GM12872 (cell line): ENCODE results near the gene KRT3.

Source experiments
- TF ChIP-seq, protein P1 (sequence below): IDR thresholded peaks from 3 replicates; pipeline ENCODE4 v1.5.1; 2011; ENCODE audit warnings: low read depth, mild to moderate bottlenecking, low read length, moderate library complexity; ENCODE audit not compliant: insufficient read depth

KRT3 gene

DNA sequence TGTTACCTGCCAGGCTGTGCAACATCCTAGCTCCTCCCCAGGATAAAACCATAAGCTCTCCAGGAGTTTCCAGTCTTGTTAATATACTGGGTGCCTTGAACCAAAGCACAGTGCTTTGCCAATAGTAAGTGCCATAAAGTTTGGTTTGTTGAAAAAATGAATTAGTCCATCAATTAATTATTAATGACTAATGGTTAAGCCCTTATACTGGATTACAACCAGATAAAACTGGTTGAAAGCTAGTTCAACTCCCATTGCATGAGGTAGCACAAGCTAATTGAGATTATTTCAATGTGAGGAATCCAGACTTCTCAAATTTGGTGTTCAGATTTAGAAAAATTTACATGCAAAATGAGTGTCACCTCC, 1.6 kb upstream of the KRT3 start:
- TF ChIP-seq, protein P1, sequence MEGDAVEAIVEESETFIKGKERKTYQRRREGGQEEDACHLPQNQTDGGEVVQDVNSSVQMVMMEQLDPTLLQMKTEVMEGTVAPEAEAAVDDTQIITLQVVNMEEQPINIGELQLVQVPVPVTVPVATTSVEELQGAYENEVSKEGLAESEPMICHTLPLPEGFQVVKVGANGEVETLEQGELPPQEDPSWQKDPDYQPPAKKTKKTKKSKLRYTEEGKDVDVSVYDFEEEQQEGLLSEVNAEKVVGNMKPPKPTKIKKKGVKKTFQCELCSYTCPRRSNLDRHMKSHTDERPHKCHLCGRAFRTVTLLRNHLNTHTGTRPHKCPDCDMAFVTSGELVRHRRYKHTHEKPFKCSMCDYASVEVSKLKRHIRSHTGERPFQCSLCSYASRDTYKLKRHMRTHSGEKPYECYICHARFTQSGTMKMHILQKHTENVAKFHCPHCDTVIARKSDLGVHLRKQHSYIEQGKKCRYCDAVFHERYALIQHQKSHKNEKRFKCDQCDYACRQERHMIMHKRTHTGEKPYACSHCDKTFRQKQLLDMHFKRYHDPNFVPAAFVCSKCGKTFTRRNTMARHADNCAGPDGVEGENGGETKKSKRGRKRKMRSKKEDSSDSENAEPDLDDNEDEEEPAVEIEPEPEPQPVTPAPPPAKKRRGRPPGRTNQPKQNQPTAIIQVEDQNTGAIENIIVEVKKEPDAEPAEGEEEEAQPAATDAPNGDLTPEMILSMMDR = no peak

DNA sequence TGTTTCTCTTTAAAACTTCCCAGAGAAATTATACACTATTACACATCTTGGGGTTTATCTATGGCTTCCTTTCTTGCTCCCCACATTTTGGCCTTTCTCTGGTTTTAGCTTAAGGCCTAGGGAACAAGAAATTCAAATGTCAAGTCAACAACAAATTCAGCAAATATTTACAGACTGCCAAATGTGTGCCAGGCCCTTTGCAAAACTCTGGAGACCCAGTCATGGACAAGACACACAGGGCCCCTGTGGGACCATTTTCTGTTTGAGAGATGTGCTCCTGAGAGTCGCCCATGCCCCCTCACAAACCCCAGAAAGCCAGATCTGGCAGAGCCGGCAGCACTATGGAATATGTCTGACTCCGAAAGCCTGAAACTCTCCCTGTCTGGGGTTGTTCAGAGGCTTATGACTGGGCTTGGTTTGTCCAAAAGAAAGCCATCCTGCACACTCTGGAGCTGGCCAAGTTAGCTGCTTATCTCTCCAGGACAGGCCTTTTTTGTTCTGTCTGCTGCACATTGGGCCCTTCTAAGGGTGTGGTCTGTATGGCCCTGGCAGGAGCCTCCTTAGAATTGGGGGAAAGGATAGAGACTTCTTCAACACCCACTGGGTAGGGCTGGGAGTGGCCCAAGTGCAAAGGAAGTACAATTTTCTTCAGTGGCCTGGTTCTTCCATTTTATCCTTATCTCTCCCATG, 1.1 kb upstream of the KRT3 start:
- TF ChIP-seq, protein P1 = no peak

DNA sequence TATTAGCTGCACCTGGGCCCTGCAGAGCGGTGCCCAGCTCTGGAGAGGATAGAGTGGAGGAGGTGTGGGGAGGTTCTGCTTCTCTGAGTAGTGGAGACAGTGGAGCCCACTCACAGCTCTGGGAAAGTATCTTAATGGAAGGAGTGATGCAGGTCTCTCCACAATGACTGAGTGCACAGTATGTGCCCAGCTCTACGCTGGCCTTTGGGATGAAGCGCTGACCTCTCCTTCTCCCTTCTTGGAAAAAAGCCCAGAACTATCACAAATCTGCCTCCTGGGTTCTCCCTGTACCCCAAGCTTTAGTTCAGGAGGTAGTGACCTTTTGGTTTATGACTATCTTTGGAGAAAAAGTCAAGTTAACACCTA, 495 bp upstream of the KRT3 start:
- TF ChIP-seq, protein P1 = no peak

DNA sequence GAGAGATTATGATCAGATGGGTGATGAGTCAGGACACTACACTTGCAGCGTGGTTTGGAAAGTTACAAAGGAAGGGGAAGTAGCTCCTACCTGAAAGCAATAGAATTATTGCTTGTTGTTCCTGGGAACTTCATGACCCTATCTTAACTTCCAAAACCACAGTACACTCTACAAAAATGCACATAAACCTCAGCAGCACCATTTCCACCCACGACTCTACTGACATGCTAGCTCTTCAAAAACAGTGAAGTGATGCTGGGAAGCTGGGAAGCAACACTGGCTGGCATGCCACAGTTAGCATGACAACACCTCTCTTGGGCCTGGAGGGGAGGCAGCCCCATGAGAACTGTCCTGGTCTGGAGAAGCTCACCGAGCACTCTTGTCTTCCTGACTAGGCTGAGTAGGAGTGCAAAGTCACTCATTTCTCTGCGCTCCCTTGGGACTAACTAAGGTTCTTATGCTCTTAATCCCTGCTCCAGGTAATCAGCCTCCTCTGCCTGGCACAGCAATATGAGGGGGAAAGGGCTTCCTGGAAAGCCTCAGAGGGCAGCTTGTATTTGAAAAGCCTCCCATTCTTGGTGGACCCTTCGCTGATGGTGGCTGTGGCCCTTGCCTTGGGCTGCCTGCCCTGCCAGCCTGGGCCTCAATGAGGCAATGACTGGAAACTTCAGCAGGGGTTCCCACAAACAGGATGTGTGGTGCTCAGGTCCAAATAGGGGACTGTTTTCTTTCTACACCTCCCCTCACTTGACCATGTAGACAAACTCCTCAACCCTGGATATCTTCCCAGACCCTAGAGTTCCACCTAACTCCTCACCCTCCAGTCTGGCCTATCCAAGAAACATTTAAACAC, 1.2 kb downstream of the KRT3 start:
- TF ChIP-seq, protein P1 = no peak

DNA sequence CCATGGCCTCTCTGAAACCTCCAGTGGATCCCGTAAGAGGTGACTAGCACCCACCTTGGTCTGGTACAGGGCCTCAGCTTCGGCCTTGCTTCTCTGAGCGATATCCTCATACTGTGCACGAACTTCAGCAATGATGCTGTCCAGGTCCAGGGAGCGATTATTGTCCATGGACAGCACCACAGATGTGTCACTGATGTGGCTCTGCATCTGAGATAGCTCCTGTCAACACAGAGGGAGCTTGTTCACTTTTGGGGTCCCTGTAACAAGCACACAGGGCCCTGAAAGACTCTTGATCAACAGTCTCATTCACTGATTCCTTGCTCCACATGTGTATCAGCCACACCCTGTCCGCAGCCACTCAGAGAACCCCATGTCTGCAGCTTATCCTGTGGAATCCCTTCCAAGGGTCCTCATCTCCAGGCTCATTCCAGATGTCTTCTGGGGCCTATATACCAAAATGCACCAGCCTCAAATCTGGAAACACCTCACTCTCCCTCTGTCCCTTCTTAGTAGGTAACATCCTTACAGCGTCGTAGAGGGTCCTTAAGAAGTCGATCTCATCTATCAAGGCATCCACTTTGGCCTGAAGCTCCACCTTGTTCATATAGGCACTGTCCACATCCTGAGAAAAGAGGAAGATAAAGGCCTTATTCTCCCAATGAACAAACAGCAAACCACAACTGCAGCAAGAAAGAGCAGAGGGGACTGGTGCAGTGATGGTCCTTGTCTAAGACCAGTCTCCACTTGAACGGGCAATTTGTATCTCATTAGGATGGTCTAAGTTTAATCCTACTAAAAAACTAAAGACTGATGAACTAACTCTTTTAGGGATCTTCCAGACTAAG, 3.5 kb downstream of the KRT3 start:
- TF ChIP-seq, protein P1 = no peak

GRCh38 chr12:52791271-52792184, 4.4 kb downstream of the KRT3 start:
- TF ChIP-seq, protein P1 = no peak
